ENCODE results near the gene YIPF2. TPM values are rescaled to one million over a fixed set of nuclear protein-coding genes. Genes with fewer than 3 reads are reported as not detected.

The YIPF2 gene
- total RNA-seq, 1 donor from 2014 or later = 23.0 TPM

- Mint-ChIP-seq H3K4me1 (no peaks in the 10 kb centered on the region), H3K9me3 (no peaks in the 10 kb centered on the region), H3K4me3 (no peak overlapping the region), H3K27me3 (no peaks in the 10 kb centered on the region), H3K27ac (no peak overlapping the region), H3K36me3 (ENCODE audit: low read depth) (peaks cover 52% of the 10 kb centered on the region)
- ChIA-PET CTCF (no interaction called here), POLR2A (no interaction called here)
- intact Hi-C loops (cut with micrococcal nuclease) = no loop called here
- DNase-seq (no peak), ATAC-seq (ENCODE audit: low read depth) (no peak)
- no peak for TF ChIP-seq CTCF (IDR thresholded peaks at IDR 0.05)
Observed at GRCh38 chr19:10920781-10921180, 7.7 kb downstream of the YIPF2 start.

GRCh38 chr19:10920288-10920655 is 8.2 kb downstream of the YIPF2 start:
- CTCF ChIA-PET = no interaction called here
- DNase-seq (no peak), ATAC-seq (ENCODE audit: low read depth) (no peak)
- H3K36me3 Mint-ChIP-seq (ENCODE audit: low read depth) = peaks cover 54% of the 10 kb centered on the region
- H3K9me3 Mint-ChIP-seq = no peaks in the 10 kb centered on the region
- POLR2A ChIA-PET = no interaction called here
- no peaks in the 10 kb centered on the region for H3K27me3 Mint-ChIP-seq
- no peak for TF ChIP-seq CTCF (IDR thresholded peaks at IDR 0.05)
- no peak overlapping the region for H3K27ac Mint-ChIP-seq
- intact Hi-C loops (cut with micrococcal nuclease) = no loop called here
- no peak overlapping the region for H3K4me3 Mint-ChIP-seq
- no peaks in the 10 kb centered on the region for H3K4me1 Mint-ChIP-seq

GRCh38 chr19:10919352-10920287 is 8.8 kb downstream of the YIPF2 start:
- Mint-ChIP-seq H3K4me3 (no peak overlapping the region), H3K4me1 (no peaks in the 10 kb centered on the region), H3K9me3 (no peaks in the 10 kb centered on the region), H3K27me3 (no peaks in the 10 kb centered on the region), H3K27ac (no peak overlapping the region), H3K36me3 (ENCODE audit: low read depth) (peaks cover 57% of the 10 kb centered on the region)
- ChIA-PET CTCF (no interaction called here), POLR2A (no interaction called here)
- no peak for ATAC-seq (ENCODE audit: low read depth)
- intact Hi-C loops (cut with micrococcal nuclease) = no loop called here
- no peak for DNase-seq
- TF ChIP-seq CTCF (IDR thresholded peaks at IDR 0.05) = no peak

GRCh38 chr19:10918359-10918758 is 10.1 kb downstream of the YIPF2 start:
- H3K27me3 Mint-ChIP-seq = no peaks in the 10 kb centered on the region
- H3K4me1 Mint-ChIP-seq = no peaks in the 10 kb centered on the region
- POLR2A ChIA-PET = no interaction called here
- intact Hi-C loops (cut with micrococcal nuclease) = no loop called here
- no peak for DNase-seq
- CTCF ChIA-PET = no interaction called here
- peaks cover 56% of the 10 kb centered on the region for H3K36me3 Mint-ChIP-seq (ENCODE audit: low read depth)
- TF ChIP-seq CTCF (IDR thresholded peaks at IDR 0.05) = no peak
- no peak for ATAC-seq (ENCODE audit: low read depth)
- H3K27ac Mint-ChIP-seq = no peak overlapping the region
- H3K4me3 Mint-ChIP-seq = no peak overlapping the region
- H3K9me3 Mint-ChIP-seq = no peaks in the 10 kb centered on the region

- Mint-ChIP-seq H3K27ac (no peak overlapping the region), H3K4me3 (no peak overlapping the region), H3K9me3 (no peaks in the 10 kb centered on the region), H3K4me1 (no peaks in the 10 kb centered on the region), H3K27me3 (no peaks in the 10 kb centered on the region), H3K36me3 (ENCODE audit: low read depth) (peaks cover 61% of the 10 kb centered on the region)
- POLR2A ChIA-PET = no interaction called here
- ATAC-seq (ENCODE audit: low read depth) = no peak
- intact Hi-C loops (cut with micrococcal nuclease) = no loop called here
- no peak for TF ChIP-seq CTCF (IDR thresholded peaks at IDR 0.05)
- CTCF ChIA-PET = no interaction called here
- no peak for DNase-seq
Observed at GRCh38 chr19:10916602-10917001, 11.8 kb downstream of the YIPF2 start.
